HG02938 (cell line): Measurements from ENCODE around the gene ZNF236.
A peak's percentile ranks its signal among the peaks of the same experiment; 100 is the strongest.
"Not testable (repeated sequence)": the region's sequence is repeated elsewhere in the genome, so short reads cannot be mapped to it uniquely, and the experiment has no call there.

ENCODE experiments used
- ATAC-seq: cut with Tn5 transposase; IDR thresholded peaks from one replicate; pipeline ENCODE4 v1.9.1; 2021; ENCODE audit warnings: mild to moderate bottlenecking, moderate library complexity; ENCODE audit not compliant: unreplicated experiment

ZNF236 gene

DNA sequence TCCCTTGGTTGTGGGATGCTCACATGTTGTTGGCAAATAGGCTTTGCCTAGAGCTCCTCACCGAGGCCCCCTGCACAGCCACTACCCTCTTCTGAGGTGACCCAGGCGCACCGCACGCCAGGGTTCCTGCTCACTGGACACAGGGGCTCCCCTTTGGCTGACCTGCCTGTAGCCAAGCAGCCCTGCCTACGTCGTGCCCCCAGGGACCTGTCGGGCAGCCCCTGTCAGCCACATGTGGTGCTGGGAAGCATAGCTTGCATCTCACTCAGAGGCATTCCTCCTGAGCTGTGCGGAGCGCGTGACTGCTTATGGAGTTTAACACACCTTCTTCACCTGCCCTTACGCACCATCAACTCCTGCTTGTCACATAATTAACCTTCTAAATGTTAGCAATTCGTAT lies 116.3 kb downstream of the ZNF236 start:
- ATAC-seq: no peak

DNA sequence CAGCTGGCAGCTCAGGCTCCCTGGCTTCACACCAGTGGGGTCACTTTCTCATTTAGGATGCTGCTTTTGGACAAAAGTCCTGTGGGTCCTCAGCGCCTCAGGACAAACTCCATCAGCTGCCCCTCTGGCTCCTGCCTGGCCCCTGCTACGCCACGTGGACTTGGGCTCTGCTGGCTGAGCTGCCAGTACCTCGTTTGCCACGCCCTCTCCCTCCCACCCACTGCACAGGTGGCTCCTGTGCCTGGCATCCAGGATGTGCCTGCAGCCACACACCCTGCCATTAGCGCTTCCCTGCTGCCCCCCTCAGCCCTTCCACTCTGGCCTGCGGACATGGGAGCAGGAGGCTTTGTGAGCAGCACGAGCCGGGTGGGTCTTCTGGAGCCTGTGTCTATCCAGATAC lies 118.9 kb downstream of the ZNF236 start:
- ATAC-seq: no peak

DNA sequence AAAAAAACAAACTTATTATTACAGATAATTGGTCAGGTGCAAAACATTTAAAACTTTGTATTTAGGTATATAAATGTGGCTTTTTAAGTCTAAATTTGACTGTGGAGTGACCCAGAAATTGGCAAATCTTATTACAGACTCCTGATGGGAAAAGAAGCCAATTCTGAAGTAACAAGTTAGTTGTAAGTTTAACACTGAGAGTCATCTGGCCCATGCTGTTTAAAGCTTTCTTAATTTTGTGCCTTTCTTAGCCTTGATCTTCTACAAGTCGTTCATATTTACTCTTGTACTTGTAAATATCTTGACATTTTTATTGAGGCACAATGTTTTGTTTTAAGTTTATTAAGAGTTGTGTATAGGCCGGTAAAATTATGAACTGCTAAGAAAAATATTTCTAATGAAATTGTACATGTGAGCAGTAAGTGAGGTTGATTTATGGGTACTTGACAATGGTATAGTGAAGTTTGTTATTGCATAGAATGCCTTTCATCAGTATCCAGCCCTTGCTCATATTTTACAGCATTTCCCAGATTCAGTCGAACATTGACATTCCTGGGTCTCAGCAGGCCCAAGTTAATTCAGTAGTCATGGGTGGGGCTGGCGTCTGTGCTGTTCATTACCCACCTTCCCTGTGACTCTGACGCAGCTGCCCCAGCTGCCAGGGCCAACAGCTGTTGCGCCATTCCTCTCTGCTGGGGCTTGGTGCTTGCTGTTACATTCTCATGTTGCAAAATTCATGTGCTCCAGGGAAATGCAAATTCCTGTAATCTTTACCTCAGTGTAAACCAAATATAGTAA lies 121.4 kb downstream of the ZNF236 start:
- no peak for ATAC-seq

DNA sequence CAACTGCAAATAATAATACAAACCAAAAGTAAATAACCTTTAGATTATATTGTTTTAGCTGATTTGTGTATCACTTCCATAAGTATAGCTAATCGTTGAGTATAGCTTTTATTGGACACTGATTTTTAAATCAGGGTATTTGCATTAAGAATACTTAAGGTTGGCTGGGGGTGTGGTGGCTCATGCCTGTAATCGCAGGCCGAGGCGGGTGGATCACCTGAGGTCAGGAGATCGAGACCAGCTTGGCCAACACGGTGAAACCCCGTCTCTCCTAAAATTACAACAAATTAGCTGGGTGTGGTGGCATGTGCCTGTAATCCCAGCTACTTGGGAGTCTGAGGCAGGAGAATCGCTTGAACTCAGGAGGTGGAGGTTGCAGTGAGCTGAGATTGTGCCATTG lies 122.0 kb downstream of the ZNF236 start:
- not testable (repeated sequence) for ATAC-seq

DNA sequence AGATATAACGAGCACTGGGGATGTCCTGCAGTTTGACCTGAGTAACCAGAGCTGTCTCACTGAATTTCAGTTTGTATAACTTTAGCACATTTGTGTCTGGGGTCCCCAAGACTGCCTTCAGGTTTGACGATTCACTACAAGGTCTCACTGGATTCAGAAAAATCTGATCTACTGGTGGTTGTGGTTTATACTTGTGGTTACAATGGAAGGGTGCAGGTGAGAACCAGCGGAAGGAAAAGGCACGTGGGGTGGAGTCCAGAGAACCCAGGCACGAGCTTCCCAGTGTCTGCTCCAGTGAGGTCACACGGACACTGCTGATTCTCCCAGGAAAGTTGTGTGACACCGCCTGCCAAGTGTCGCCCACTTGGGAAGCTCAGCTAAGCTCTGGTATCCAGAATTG lies 126.0 kb downstream of the ZNF236 start:
- ATAC-seq: no peak

DNA sequence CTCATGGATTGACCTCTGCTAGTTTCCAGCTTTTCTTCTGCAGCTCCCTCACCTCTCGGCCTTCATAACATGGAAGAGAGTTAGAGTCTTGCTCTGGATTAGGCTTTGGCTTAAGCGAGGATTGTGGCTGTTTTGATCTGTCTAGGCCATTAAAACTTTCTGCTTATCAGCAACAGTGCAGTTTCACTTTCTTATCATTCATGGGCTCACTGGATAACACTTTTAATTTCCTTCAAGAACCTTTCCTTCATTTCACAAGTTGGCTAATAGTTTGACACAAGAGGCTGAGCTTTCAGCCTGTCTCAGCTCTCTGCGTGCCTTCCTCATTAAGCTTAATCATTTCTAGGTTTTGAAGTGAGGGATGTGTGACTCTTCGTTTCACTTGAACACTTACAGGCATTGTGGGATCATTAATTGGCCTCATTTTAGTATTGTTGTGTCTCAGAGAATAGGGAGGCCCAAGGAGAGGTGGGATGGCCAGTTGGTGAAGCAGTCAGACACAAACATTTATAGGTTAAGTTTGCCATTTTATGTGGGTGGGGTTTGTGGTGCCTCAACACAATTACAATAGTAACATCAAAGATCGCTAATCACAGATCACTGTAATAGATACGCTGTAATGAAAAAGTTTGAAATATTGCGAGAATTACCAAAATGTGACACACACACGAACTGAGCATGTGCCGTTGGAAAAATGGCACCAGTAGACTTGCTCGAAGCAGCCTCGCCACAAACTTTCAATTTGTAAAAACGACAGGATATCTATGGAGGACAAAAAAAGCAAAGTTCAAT lies 129.3 kb downstream of the ZNF236 start:
- no peak for ATAC-seq

DNA sequence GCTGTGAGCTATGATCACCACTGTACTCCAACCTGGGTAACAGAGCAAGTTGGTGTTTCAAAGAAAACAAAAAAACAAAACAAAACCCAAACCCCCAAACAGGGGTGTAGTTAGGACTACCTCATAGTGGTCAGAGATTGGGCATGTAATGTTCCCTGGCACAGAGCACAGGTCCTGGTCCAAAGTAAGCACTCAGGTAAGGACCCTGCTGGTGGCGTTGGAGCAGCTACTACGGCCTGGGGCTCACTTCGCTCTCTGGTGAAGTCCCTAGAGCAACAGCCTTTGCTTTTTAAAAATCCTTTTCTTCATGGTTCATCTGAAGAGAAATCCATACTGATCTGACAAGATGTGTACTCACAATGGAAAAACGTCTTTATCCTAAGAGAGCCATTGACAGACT lies 130.4 kb downstream of the ZNF236 start:
- ATAC-seq: no peak

DNA sequence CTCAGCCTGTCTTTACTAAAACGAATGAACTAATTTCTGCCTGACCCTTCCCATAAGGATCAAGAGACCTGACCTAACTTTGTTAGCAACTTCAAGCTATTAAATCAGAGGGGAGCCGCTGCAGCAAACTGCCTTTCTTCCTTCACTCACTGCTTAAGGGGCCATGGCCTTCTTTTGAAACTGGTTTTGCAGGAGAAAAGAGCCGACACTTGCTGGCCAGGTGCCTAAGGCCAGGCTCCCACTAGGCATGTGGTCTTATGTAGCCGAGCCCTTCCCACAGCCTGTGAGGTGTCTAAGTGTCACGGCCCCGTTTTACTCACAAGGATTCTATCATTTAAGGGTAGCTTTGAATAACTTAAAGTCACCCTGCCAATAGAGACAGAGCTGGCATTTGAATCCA lies 130.8 kb downstream of the ZNF236 start:
- no peak for ATAC-seq

DNA sequence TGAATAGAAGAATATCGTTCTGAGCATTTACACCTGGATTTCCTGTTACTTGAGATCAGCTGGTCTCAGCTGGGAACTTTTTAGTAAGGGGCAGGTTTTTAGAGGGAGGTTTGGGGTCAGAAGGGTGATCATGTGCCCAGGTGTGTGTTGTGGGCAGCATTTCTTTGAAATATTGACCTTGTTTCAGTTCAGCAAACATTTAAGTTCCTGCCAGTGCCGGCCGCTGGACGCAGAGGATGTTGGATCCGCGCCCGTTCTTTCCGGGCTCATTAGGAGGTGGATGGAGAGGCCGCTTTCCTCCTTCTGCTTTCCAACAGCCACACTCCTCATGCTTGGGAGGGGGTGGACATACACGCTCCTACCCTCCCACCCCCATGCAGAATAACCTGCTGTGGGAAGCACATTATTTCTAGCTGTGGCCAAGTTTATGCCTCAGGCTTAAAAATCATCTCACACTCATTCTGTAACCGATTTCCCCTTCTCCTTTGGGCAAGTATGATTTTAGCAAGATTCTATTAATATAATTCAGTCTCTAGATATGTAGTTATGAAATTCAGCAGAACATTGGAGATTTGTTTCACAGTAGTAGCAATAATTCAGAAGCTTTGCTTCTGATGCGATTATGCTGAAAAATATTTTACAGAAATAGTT lies 131.4 kb downstream of the ZNF236 start:
- no peak for ATAC-seq

DNA sequence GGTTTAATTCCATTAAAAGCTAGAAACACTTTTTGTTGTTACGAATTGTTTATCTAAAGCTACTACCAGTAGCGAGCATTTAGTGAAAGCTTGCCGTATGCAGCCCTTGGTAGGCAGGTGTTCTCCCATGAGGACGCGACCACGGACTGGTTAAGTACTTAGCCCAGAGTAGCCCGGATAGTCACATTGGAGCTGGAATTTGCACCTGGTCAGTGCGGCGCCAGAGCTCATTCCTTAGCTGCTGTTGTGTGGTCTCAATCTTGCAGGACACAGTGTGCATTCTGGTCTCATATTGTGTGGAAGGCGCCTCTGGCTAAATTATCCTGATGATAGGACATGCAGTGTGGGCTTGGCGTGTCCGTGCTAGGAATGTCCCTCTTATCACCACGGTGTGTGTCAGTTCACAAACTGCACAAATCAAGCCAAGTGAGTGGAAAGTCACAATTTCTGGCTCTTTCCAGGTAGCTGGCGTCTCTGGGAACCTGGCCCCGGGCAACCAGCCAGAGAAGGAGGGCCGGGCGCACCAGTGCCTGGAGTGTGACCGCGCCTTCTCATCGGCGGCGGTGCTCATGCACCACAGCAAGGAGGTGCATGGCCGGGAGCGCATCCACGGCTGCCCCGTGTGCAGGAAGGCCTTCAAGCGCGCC lies 133.3 kb downstream of the ZNF236 start:
- no peak for ATAC-seq

DNA sequence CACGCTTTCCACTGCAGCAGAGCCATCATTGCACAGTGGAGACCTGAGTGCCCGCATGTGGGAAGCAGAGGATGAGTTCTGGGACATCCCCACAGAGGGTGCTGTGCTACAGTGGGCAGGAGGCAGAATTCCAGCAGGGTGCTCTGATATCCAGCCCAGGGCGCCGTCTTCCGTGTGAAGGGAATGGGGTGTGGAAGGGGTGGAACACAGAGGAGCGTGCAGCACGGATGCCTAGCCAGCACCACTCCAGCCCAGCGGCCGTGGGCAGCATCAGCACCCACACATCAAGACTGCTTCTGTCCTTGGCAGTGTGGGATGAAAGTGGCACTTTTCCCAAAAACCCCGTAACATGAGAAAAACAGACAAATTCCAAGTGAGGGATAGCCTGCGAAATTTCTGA lies 134.3 kb downstream of the ZNF236 start:
- ATAC-seq: no peak

DNA sequence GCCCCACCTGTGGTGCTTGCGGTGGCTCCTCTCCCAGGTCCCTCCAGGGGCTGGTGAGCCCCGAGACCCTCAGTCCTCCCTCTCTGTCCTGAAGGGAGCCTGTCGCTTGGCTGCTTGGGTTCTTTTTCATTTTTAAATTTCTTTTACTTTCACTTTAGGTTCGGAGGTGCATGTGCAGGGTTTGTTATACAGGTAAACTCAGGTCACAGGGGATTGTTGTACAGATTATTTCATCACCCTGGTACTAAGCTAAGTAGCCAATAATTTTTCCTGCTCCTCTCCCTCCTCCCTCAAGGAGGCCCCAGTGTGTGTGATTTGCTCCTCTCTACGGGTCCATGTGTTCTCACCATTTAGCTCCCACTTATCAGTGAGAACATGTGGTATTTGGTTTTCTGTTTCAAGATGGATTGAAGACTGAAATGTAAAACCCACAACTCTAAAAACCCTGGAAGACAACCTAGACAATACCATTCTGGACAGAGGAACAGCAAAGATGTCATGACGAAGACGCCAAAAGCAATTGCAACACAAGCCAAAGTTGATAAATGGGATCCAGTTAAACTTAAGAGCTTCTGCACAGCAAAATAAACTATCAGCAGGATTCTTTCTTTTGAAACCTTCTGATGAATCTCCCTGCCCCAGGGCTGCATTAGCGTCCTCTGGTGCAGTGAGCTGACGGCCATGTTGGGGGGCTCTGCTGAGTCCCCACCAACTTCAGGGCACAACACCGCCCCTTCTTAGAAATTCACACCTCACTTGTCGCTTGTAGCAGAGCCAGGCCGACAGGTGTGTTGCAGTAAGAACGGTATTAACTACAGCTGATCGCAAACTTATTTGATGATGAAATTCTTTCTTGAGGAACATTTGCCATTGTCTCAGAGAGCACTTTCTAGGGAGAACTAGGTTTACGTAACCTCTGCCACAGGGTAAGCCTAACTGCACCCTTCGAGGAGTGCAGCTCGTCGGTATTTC lies 135.3 kb downstream of the ZNF236 start:
- ATAC-seq: no peak

DNA sequence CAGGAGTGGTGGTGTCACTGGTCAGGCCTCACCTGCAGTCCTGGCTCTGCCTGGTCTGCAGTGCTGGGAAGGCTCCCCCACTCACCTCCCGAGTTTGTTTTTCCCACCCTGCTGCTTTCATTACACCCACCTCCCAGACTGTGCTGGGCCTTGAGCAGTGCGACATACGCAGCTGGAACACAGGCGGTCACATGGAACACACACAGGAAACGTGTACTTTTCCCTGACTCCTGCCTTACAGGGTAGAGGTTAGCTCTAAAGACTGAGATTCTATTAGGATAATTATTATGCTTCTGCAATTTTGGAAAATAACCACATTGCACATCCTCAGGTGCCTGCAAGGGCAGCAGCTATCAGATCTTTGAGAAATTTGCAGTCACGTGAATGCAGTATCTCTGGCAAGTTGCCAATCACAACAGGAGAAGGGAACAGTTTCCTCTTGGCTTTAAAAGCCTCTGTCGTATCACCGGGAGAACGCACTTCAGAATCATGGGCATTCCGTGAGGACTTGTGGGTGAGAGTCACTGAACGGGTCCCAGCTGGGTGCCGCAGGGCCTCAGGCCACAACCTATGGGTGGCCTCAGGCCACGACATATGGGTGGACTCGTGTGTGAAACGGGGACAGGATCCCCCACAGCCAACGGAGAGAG lies 136.5 kb downstream of the ZNF236 start:
- no peak for ATAC-seq

DNA sequence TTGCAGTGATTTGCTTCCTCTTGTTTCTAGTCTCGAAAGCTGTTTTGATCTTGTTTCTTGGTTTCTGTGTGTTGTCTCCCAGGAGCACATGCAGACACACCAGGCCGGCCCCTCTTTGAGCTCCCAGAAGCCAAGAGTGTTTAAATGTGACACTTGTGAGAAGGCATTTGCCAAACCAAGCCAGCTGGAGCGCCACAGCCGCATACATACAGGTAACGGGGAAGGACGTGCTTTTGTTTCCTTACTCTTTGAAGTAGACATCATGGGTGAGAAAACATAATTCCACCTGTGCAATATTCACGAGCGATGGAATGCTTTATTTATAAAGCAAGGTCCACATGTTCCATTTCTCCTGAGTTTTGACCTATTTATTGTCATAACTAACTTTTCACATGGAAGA lies 137.2 kb downstream of the ZNF236 start:
- ATAC-seq: no peak

DNA sequence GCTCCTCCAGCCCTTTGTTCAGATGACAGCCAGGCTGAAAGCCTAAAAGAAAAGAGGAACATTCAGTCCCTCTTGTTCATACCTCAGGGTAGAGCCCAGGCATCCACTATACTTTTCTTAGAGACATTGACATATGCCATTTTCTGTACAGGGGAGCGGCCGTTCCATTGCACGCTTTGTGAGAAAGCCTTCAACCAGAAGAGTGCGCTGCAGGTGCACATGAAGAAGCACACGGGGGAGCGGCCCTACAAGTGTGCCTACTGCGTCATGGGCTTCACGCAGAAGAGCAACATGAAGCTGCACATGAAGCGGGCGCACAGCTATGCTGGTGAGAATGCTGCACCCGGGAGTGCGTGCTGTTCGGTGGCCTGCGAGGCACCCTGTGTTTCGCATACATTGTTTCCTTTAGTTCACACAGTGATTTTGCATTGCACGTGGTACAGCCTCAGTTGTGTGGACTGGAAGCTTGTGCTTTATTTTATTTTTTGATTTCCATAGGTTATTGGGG lies 138.2 kb downstream of the ZNF236 start:
- ATAC-seq: no peak

DNA sequence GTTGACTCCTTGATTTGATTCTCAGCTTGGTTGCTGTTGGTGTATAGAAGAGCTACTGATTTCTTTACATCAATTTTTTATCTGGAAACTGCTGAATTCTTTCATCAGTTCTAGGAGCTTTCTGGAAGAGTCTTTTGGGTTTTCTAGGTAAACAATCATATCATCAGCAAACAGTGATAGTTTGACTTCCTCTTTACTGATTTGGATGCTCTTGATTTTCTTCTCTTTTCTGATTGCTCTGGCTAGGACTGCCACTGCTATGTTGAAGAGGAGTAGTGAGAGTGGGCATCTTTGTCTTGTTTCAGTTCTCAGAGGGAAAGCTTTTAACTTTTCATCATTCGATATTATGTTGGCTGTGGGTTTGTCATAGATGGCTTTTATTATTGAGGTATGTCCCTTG lies 140.5 kb downstream of the ZNF236 start:
- no peak for ATAC-seq

DNA sequence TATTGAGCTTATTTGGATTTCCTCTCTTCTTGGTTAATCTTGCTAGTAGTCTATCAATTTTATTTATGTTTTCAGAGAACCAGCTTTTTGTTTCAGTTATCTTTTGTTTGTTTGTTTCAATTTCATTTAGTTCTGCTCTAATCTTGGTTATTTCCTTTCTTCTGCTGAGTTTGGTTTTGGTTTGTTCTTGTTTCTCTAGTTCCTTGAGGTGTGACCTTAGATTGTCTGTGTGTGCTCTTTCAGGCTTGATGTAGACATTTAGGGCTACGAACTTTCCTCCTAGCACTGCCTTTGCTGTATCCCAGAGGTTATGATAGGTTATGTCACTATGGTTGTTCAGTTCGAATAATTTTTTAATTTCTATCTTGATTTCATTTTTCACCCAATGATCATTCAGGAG lies 141.6 kb downstream of the ZNF236 start:
- ATAC-seq: peak; percentile 43

DNA sequence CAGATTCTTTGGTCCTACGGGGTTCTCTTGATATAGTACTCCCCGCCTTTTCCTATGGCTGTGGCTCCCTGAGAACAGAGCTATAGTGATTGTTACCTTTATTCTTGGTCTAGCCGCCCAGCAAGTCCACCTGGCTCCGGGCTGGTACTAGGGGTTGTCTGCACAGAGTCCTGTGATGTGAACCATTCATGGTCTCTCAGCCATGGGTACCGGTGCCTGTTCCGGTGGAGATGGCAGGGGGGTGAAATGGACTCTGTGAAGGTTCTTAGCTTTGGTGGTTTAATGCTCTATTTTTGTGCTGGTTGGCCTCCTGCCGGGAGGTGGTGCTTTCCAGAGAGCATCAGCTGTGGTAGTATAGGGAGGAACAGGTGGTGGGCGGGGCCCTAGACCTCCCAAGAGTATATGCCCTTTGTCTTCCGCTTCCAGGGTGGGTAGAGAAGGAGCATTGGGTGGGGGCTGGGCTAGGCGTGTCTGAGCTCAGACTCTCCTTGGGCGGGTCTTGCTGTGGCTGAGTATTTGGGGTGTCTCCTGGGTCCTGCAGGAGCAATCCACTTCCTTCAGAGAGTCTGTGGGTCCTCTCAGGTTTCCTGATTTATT lies 143.3 kb downstream of the ZNF236 start:
- peak; percentile 52 for ATAC-seq

DNA sequence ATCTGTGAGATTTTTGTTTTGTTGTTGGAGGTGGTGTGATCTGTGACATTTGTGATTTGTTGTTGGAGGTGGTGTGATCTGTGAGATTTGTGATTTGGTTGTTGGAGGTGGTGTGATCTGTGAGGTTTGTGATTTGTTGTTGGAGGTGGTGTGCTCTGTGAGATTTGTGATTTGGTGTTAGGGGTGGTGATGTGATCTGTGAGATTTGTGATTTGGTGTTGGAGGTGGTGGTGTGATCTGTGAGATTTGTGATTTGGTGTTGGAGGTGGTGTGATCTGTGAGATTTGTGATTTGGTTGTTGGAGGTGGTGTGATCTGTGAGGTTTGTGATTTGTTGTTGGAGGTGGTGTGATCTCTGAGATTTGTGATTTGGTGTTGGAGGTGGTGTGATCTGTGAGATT lies 144.9 kb downstream of the ZNF236 start:
- ATAC-seq: not testable (repeated sequence)
